ENCODE results near the gene VHLL. TPM values are rescaled to one million over a fixed set of nuclear protein-coding genes. Genes with fewer than 3 reads are reported as not detected.

Gene VHLL
- total RNA-seq, 1 donor from 2014 or later, result 0.94 TPM

- peak; percentile 78 for DNase-seq
Observed at GRCh38 chr1:156291226-156292061, 7.7 kb downstream of the VHLL start.

GRCh38 chr1:156289857-156290256, 9.2 kb downstream of the VHLL start:
- no peak for DNase-seq

DNA sequence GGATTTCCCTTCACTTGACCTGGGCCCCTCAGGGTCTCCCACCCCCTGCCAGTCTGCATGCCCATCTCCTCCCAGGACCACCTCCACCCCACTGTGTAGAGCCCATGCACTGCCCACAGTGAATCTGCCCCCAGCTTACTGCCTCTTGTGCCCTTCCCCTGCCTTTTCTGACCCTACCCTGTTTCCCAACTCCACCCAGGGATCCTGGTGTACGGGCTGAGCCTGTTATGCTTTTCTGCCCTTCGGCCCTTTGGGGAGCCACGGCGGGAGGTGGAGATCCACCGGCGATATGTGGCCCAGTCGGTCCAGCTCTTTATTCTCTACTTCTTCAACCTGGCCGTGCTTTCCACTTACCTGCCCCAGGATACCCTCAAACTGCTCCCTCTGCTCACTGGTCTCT, 13.0 kb downstream of the VHLL start:
- DNase-seq, result no peak

GRCh38 chr1:156285437-156285836, 13.7 kb downstream of the VHLL start:
- no peak for DNase-seq

- DNase-seq, result no peak
Observed at GRCh38 chr1:156284757-156285156, 14.3 kb downstream of the VHLL start.

DNA sequence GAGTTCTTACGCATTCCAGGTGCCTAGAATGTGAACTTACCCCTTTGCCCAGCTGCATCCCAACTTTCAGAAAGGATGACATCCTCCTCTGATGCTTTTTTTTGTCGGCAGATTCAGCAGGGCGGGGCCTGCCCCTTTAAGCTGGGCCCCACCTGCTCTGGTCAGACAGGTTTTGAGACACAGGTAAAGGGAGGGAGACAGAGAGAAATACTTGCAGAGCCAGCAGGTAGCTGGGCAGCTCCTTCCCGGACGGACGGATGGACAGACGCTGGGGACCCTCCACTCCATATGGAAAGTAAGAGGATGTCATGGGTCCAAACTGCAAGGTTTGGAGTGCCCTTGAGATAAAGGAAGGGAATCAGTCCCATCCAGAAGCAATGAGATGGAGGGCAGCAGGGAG, 15.0 kb downstream of the VHLL start, which contains the start of gene TMEM79:
TMEM79 (plus strand) TSS at position 214 of the 400 bp plus-strand sequence. CDS start 902 bp downstream, outside the sequence.
- no peak for DNase-seq

DNA sequence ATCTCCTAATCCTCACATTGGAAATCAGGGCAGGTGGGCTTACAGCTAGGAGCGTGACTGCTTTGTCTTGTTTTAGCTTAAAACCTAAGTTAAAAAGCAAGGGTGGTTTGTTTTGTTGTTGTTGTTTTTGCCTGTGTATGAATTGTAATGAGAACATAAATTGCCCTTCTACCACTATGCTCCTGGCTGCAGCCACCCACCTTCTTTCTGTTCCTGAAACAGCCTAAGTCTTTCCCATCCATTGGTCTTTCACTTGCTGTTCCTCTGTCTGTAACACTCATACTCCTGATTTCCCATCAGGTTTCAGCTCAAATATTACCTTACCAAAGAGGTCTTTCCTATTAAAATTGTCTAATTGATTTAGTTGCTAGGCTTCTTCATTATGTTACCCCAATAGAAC, 15.6 kb downstream of the VHLL start:
- DNase-seq, result no peak

DNA sequence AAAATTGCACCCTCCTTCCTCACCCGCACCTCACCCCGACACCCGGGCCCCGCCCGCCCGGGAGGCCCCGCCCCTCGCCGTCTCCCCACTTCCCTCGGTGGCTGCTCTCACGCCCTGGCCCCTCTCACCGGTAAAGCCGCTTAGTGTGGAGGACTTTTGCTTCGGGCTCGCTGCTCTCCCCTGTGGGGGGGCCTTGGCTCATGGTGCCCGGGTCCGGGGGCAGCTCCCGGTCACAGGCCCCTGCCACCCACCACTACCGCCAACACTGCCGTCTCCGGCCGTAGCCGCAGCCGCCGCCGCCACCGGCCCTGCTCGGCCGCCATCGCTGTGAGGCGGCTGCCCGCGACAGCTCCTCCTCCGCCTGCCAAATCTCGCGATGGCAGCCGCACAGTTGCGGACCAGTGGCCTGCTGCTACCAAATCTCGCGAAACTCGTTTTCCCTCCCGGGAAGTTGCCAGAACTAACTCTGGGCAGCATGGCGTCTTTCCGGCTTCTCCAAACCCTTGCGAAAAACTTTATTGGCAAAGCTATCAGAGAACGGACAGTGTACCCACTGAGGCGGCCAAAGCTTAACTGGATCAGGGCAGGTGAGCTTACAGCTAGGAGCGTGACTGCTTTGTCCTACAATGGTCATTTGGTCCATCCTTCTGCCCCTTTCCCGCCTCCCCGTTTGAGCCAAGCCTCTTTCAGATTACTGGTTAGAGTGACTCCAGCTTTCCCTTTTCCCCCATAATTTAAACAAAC, 16.5 kb downstream of the VHLL start, which contains the start of gene SMG5:
SMG5 (minus strand) TSS at position 347 of the 744 bp plus-strand sequence; CDS start at position 202, 145 bp downstream.
- DNase-seq, result peak; percentile 95

GRCh38 chr1:156281693-156282478, 17.2 kb downstream of the VHLL start:
- no peak for DNase-seq

- DNase-seq, result no peak
Observed at GRCh38 chr1:156281281-156281680, 17.8 kb downstream of the VHLL start.

- DNase-seq, result no peak
Observed at GRCh38 chr1:156279837-156280236, 19.3 kb downstream of the VHLL start.

GRCh38 chr1:156276966-156277381, 22.1 kb downstream of the VHLL start:
- DNase-seq, result no peak

GRCh38 chr1:156276532-156276931, 22.6 kb downstream of the VHLL start:
- no peak for DNase-seq

DNA sequence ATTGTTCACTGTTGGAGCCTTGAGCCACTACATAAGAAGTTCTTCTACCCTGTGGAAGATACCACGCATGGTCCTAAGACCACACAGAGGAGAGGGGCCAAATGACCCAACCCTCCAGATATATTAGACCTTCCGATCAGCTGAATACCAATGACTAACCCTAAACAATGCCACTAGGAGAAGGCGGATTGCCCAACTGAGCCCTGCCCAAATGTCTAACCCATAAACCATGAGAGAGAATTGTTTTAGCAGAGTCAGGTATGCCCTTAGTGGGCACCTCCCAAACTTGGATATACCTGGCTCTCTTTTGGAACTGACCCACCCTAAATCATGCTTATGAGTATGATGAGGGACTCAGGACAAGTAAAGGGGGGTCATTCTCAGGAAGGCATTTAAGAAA, 28.8 kb downstream of the VHLL start:
- no peak for DNase-seq

GRCh38 chr1:156268336-156268735, 30.8 kb downstream of the VHLL start:
- no peak for DNase-seq

DNA sequence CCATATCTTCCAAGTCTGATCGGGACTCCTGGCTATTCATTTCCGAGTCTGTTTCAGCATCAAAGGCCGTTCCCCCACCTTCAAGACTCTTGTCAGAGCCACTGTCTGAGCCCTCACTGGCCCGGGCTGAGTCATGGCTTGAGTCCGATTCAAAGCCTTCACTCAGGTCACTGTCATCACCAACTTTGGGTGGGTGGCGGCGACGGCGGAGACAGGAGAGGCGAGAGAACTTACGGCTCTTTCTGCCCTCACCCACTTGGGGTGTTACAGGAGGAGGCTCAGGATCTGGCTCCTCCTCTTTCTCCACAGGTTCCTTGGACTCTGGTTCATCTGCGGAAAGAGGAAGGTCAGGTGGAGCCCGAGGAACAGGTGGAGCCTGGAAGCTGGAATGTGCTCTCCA, 33.1 kb downstream of the VHLL start:
- no peak for DNase-seq

GRCh38 chr1:156263288-156263655, 35.8 kb downstream of the VHLL start:
- DNase-seq, result no peak

- DNase-seq, result no peak
Observed at GRCh38 chr1:156262461-156263287, 36.4 kb downstream of the VHLL start.

- no peak for DNase-seq
Observed at GRCh38 chr1:156260896-156261295, 38.2 kb downstream of the VHLL start.

DNA sequence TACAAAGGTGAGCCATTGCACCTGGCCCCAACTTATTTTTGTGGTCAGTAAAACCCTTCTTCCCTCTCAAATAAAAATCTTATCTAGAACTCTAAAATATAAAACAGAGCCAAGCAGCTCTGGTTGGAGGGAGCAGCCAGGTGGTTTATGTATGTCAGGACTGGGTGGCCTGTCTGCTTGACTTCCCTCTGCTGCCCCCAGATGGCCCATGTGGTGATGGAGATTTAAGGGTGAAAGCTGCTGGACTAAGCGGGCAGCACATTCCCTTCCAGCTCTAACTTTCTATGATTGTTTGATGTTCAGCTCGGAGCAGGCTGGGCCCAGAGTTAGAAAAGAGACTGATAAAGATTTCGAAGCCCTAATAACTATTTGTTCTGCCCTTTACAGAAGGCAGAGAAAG, 39.3 kb downstream of the VHLL start:
- DNase-seq, result no peak

DNA sequence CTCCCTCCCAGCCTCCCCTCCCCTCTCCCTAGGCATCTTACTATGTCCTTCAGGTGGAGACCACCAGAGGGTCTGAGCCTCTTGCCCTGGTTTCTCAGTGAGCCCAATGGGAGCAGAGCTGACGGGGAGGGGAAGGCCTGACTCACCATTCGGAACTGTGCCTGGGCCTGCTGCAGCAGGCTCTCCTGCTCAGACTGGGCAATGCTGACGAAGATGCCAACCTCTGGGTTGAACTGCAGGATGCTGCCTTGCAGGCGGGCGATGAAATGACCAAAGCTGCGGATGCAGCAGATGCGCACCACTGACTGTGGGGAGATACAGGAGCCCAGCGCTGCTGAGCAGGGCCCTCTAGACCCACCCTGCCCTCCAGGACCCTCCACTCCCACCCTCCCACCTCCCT, 40.2 kb downstream of the VHLL start:
- no peak for DNase-seq

GRCh38 chr1:156257711-156258110, 41.4 kb downstream of the VHLL start:
- no peak for DNase-seq
